Muscle of back (tissue), 11 donors: ENCODE data around the gene FBLN1. TPM values are rescaled to one million over a fixed set of nuclear protein-coding genes. Genes with fewer than 3 reads are reported as not detected.
A peak's percentile ranks its signal among the peaks of the same experiment; 100 is the strongest.
"Not testable (repeated sequence)": the region's sequence is repeated elsewhere in the genome, so short reads cannot be mapped to it uniquely, and the experiment has no call there.

Experiments used
- DNase-seq, 3 donors: peaks; one replicate each; pipeline versions ENCODE4 v3.0.0 to v3.0.0-alpha.2; 2013
- polyA plus RNA-seq, 10 donors: library from polyadenylated mRNA; unstranded; fragments of 120-200 nt; gene quantifications; one replicate each; pipeline ENCODE4 v1.2.1, GENCODE V29; 2013; ENCODE audit not compliant: insufficient read length in 10 of 10

The FBLN1 gene
- polyA plus RNA-seq, 10 donors = 110 to 365 (median 157) TPM

DNA sequence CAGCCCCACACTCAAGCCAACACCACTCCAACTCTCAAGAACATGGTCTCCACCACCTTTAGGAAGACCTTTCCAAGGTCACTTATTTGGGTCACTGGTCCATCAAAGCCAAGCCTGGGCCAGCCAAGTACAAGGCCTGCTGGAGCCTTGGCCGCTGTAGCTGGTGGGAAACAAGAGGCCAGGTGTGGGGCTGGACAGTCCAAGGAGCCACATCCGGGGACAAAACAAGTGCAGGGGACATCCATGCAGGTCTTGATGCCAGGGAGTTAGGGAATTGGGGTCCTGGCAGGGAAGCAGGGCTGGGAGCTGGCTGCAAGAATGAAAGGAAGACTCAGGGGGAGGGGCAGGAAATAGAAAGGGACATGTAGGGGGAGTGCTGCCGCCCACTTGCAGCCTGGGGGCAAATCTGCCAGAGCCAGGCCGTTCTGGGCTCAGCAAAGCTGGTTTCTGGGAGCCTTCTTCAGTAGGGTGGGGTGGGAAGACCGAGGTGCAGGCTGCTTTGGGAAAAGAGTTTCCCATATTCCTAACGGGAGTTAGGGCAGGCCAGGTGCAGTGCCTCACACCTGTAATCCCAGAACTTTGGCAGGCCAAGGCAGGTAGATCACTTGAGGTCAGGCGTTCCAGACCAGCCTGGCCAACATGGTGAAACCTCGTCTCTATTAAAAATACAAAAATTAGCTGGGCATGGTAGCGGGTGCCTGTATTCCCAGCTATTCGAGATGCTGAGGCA lies 99.5 kb downstream of the FBLN1 start:
- no peak for DNase-seq

DNA sequence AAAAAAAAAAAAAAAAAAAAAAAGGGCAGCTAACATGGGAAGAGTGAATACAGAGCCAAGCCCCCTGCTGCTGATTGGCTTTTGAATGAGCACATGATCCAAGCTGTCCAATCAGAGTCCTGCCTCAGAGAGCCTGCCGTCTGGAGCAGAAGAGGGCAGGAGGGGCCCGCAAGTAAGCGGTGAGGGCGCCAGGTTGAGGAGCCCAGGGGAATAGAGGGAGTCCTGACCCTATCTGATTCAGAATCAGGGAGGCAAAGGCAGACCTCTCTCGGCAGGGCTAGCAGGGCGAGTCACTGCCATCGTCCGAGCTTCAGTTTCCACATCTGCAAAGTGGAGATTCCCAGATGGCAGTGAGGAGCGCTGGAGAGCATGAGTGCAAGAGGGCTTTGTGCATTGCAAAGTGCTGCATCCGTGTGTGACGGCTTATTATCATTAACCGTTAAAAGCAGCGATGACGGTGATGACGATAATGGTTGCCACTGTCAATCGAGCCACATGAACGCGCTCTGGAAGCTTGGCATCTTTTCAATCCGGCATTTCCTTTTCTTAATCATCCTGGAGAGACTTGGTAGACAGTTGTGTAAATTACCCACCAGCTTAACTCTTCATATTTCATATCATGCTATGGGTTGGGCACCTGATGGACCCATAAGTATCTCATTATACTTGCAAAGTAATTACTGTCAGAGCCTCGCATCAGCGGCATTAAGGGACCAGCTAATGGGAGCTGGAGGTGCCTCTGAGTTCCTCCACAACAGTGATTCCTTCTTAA lies 100.3 kb downstream of the FBLN1 start:
- peak; percentile 42 to 64 (median 42) for DNase-seq

DNA sequence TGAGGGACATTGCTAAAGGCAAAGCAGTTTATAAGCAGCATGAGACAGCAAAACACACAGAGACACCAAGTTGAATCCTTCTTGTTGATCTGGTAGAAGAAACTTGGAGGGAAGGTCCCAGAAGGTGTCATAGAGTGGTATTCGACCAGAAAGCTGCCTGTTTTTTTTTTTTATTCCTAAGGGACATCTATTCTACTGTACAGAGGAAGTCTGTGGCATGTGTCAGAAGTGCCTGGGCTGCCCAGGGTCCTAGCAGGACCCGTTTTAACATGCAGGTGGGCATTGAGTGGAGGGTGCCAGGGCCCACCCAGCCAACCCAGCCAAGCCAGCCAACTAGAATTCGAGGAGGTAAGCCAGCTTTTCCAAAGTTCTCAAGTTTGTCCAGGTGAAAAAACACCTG lies 100.9 kb downstream of the FBLN1 start:
- DNase-seq = no peak

DNA sequence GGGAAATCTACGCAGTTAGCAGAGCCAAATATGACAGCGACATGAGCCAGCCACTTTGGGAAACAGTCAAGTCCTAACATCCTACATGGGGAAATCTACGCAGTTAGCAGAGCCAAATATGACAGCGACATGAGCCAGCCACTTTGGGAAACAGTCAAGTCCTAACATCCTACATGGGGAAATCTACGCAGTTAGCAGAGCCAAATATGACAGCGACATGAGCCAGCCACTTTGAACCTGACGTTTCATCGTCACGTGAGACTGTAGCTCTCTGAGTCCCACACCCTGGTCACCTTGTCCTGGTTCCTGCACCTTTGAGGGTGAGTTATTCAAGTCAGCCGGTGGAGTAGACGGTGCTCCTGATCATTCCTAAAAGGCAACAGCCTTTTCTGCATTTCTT lies 105.4 kb downstream of the FBLN1 start:
- DNase-seq = not testable (repeated sequence)

DNA sequence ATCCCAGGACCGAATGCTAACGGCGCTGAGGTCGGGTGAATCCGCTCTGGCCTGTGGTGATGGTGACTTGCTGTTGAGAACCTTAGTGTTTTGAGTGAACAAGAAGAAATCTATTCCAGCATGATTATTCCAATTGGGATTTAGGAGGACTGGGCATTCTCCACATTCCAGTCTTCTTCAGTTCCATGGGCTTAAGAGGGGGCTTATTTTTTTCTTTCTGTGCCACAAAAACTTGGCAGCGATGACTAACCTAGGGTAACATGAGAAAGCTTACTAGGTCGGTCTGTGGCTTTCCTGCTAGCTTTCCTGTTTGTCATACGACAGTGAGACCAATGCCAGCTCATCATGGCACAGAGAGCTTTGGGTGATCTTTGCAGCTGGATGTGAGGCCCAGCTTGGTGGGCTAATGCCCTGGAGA lies 106.1 kb downstream of the FBLN1 start:
- peak in 1 of 3 donors; percentile 58 for DNase-seq

DNA sequence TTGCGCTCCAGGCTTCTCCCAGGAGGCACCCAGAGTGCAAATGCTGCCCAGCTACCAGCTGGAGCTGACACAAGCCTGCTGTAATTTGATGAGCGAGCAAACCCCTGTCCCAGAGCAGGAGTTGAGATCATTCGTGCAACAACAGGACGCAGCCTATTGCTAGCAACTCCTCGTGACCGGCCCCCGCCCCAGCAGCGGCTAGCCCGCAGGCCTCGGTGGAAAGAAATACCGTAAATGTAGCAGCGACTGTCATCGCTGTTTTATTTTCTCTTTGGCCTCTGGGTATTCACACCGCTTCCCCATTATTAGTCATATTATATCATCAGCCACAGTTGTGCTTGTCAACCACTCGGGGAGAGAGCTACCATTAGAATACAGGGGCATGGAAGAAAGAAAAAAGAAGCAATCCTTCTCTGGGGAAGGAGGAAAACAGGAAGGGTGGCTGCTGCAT lies 109.8 kb downstream of the FBLN1 start:
- peak; percentile 68 to 87 (median 81) for DNase-seq

DNA sequence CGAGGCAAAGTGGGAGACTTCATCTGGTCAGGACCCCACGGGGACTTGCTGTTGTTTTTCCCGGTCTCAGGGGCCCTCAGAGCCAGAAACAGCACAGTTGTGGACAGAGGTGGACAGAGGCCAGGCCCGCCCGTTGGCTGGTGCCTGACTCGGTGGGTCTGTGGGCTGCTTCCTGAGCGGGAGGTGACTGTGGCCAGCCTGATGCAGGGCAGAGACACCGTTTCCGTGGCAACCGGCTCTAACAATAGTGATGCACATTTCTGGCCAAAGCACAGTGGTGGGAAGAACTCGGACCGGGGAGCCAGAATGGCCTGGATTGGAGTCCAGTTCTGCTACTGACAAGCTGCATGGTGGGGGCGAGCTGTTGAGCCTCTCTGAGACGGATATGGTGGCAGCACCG lies 110.3 kb downstream of the FBLN1 start:
- DNase-seq = peak; percentile 6 to 51 (median 13)

DNA sequence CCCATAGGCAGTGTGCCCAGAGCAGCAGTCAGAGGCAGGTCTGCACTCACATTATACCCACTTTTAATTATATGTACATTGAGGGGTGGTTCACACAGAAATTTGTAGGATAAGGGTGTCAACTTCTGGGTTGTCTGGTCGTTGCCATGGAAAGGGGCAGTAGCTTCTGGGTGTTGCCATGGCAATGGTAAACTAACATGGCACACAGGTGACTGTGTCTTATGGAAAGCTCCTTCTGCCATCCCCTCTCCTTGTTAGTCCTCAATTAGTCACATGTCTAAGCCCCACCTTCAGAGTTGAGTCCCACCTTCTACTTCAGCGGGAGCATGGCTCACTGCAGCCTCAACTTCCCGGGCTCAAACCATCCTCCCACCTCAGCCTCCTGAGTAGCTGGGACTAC lies 112.7 kb downstream of the FBLN1 start:
- DNase-seq = no peak

DNA sequence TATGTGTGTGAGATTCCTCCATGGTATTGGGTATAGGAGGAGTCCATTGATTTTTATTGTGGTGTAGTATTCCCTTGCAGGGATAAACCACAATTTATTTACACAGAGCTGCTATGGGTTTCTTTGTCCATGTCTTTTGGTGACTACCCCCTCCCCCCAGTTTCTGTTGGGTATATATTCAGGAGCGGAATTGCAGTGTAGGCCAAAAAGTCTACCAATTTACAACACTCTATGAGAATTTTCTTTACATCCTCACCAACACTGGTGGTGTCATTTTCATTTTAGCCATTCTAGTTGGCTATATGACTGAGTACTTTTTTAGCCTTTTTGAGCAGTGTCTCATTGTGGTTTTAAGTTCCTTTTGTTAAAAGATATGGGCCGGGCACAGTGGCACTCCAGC lies 113.7 kb downstream of the FBLN1 start:
- DNase-seq = no peak

DNA sequence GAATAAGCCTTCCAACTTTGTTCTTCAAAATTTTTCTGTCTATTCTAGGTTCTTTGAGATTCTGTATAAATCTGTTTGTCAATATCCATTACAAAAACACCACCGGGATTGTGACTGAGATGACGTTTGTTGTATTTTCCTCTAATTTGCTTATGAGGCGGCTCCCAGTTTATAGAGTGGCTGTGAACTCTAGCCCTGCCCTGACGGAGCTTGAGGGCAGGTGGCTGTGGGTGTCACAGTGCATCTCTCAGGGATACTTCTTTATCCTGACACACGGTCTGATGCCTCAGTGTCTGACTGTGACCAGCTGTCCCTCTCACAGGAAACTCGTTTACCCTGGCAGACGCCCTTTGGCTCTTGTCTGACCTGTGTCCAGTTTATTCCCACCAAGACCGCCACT lies 115.3 kb downstream of the FBLN1 start:
- no peak for DNase-seq

DNA sequence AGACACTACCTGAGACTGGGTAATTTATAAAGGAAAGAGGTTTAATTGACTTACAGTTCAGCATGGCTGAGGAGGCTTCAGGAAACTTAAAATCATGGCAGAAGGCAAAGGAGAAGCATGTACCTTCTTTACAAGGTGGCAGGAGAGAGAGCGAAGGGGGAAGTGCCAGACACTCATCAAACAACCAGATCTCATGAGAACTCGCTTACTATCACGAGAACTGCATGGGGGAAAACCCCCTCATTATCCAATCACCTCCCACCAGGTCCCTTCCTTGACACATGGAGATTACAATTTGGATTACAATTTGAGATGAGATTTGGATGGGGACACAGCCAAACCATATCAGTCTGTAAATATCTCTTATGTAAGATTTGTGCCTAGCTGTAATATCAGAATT lies 118.0 kb downstream of the FBLN1 start:
- no peak for DNase-seq

DNA sequence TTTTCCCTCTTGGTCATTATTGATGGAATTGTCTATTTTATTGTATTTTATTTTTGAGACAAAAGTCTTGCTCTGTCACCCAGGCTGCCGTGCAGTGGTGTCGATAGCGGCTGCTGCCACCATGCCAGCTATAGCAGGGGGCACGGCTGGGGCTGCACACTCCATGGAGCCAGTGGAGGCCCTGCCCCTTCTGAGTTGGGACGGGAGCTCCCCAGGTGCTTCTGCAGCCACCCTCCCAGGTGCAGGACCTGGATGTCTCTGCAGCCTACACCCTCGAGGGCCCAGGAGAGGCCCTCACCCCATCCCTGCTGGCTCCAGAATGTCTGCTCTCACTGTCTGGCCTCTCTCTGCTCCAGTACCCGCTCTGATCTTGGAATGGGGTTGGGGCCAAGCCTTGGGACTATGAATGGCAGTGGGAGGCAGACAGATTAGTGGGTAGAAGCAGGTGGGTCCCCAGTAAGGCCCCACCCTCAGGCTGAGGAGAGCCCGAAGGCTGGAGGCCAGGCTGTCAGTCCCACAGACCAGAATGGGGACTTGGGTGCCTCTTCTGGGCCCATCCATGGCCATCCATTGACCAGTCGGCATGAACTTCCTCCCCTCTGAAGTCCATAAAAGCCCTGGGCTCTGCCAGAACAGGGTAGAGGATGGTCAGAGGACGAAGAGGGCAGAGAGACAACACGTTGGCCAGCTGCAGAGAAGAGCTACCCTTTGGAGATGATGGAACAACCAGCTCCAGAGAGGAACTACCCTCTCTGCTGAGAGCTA lies 119.3 kb downstream of the FBLN1 start:
- no peak for DNase-seq

DNA sequence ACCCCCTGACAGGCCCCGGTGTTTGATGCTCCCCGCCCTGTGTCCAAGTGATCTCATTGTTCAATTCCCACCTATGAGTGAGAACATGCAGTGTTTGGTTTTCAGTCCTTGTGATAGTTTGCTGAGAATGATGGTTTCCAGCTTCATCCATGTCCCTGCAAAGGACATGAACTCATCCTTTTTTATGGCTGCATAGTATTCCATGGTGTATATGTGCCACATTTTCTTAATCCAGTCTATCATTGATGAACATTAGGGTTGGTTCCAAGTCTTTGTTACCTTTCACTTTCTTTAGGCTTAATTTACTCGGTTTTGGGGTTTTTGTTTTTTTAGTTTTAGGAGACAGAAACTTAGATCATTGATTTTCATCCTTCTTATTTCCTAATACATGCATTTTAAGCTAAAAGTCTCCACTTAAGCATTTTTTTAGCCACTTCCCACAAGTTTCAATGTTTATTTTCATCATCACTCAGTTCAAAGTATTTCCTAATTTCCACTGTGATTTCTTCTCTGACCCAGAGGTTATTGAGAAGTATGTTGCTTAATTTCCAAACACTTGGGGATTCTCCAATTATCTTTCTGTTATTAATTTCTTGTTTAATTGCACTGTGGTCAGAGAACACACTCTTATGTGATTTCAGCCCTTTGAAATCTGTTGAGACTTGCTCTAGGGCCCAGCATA lies 120.9 kb downstream of the FBLN1 start:
- not testable (repeated sequence) for DNase-seq

DNA sequence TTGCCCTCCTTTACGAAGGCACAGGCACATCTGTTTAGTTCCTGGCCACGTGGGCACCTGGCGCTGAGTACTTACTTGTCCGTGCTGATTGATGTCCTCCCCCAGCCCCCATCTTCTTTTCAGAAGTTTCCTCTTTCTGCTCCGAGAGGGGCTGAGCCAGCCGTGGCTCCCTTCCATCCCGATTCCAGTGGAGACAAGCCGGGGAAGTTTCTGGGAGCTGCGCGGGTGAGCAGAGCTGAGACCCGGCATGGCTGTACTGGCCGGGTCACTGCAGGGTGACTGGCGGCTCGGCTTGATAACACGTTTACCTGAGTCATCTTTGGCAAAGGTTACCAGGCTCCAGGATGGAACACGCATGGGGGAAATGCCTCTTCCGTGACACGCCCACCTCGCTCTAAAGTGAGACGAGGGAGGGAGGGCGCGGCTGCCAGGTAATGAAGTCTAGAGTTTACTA lies 123.5 kb downstream of the FBLN1 start:
- DNase-seq = no peak

DNA sequence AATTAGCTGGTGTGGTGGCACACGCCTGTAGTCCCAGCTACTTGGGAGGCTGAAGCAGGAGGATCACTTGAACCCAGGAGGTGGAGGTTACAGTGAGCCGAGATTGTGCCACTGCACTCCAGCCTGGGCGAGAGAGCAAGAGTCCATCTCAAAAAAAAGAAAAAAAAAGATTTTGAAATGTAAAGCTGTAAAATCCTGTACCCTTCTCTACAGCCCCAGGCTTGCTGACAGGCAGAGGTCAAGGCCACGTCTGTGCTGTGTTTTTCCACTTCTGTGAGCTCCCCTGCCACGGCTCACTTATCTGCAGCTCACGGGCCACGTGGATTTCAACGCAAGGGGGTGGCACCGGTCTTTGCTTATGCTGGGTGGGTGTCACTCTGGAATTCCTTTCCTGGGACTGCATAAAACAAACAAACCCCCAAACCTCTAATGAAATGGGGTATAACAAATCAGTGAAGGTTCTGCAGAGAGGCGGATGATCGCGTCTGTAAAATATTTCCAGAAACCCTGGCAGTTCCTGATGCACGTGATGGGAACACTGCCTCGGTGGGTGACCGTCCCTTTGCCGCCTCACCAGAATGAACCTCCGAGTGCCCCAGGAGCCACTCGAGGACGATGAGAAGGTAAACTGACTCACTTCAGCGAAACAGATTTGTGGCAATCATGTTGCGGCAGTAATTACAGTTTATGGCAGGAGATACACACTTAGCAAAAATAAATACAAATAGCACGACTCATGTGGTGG lies 125.0 kb downstream of the FBLN1 start:
- DNase-seq = no peak

DNA sequence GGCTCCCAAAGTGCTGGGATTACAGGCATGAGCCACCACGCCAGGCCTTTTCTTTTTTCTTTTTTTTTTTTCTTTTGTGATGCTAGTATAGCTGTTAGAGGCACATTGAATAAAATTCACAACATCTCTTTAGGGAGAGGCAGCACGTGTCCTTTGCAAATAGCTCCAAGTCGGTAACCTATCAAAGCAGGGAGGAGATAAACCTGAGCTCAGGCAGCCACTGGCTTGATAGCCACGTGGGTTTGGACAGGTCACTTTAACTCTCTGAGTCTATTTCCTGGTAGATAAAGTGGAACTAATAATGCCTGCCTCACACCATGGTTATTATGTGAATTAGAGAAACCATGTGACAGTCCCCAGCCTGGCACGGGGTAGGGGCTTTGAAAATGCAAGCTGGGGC lies 125.8 kb downstream of the FBLN1 start:
- DNase-seq = no peak

DNA sequence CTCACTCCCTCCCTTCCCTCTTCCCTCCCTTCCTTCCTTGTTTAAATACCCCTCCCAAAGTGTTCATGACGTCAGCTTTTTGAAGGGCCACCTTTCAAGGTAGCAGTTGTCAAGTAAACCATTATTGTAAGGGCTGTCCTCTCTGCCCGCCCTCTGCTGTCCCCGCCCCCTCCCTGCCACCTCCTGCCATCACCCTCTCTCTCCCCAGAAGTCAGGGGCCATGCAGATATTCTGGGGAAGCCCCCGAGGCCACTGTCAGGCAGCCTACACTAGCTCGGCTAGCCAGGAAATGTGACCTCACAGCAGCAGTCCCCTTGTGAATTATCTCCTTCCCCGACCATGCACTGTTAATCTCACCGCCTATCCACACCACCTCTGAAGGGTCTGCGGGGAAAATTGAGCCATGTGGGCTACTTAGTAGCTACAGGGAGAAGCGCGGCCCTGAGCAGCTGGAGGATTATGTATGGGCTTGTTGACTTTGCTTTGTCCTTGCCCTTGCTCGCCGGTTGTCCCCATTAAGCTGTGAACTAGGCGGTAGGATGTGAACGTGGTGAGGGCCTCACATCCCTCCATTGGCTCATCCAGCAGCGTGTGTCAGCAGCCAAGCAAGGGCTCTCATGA lies 126.9 kb downstream of the FBLN1 start:
- no peak for DNase-seq

DNA sequence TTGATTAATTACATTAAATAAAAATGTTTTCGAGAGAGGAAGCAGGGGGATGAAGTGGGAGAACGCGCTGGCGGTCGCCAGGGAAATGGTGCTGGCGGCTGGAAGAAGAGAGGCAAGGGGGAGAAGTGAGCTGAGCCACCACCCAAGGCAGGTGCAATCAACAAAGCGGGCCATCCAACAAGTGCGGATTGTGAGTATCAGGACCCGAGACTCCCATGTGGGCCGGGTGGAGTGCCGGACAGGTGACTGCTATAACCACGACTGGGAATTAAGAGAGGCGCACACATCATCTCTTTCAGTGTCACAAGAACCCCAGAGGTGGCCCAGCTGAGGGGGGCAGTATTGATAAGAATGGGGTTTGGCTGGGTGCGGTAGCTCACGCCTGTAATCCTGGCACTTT lies 127.8 kb downstream of the FBLN1 start:
- no peak for DNase-seq

DNA sequence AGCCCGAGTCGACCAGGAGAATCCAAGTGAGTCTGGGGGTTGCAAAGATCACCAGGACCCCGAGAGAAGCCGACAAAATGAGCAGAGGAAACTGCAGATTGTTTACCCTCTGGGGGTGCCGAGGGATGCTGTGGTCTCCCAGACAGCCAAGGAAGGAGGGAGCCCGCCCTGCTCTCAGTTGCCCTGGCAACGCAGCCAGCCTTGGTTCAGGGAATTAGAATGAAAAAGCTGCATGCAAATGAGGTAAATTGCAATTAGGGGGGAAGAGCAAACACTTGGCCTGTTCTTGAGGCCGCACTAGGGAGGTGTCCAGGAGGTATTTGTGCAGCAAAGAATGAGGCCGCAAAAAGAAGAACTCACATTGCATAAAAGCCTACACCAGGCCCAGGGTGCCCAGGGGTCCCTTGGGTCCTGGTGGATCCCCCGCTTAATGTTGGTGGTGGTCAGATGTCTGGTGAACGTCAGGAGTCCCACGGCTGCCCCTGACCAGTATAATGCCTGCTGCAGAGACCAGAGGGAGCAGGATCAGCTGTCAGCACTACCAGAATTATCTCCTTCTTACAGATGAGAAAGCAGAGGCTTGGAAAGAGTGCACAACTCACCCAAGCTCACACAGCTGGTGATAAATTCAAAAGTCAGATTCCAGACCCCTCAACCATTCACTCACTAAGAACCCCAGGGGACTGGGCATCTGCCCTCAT lies 128.6 kb downstream of the FBLN1 start:
- DNase-seq = no peak

DNA sequence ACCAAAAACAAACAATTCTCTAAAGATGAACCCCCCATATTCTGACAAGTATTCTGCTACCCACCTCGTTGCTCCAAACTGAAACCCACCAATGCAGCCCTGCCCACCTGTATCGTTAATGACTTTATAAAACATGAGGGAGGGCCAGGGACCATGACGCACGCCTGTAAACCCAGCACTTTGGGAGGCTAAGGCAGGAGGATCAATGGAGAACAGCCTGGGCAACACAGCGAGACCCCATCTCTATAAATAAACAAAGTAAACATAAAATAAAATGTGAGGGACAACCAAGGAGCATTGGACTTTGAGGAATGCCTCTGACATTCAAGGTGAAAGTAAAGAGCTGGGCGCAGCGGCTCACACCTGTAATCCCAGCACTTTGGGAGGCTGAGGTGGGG lies 129.2 kb downstream of the FBLN1 start:
- no peak for DNase-seq
